ENCODE measurements around the gene MOK. TPM values are rescaled to one million over a fixed set of nuclear protein-coding genes. Genes with fewer than 3 reads are reported as not detected.
"Not testable (repeated sequence)": the region's sequence is repeated elsewhere in the genome, so short reads cannot be mapped to it uniquely, and the experiment has no call there.

MOK gene
- total RNA-seq, 4 donors from 2014 or later, result 3.0 to 16.0 (median 11.1) TPM

GRCh38 chr14:102316338-102316742, 11.4 kb upstream of the MOK start:
- intact Hi-C loops (cut with DNase I; ENCODE audit: low total_unique reads), result loop anchor here (5.0 kb wide), 1 partner anchor 269 kb away; no protein-coding TSS in a partner anchor
- DNase-seq, result peak; percentile 39
- H3K9me3 ChIP-seq, result no peaks in the 10 kb centered on the region
- H3K27me3 ChIP-seq, result no peaks in the 10 kb centered on the region
- H3K27ac ChIP-seq, result peak overlapping the region; percentile 91 to 97 (median 92)
- in situ Hi-C loops (cut with MboI; ENCODE audit: low pct_ligation_motif_present in 1 of 4, low pct_unique_long_range_greater_than_20kb in 1 of 4, low sequenced_read_pairs in 3 of 4), result loop anchor here in 1 of 4 donors (10.0 to 25.0 kb wide), 4 partner anchors 82 to 604 kb away; partner anchors contain the start of gene DYNC1H1
- peaks cover 12 to 55% (median 40%) of the 10 kb centered on the region in 4 donors for H3K4me1 ChIP-seq
- 1 to 6% methylated on average over 6 to 10 of the region's 10 CpGs for WGBS, 2 donors (ENCODE audit: low coverage in 1 of 2)
- TF ChIP-seq CTCF (IDR thresholded peaks at IDR 0.05) (no peak), EP300 (IDR thresholded peaks at IDR 0.05; ENCODE audit: low read depth) (no peak), POLR2A (IDR thresholded peaks at IDR 0.05) (no peak), POLR2AphosphoS5 (IDR thresholded peaks at IDR 0.05) (no peak)
- H3K36me3 ChIP-seq, result no peaks in the 10 kb centered on the region
- H3K4me3 ChIP-seq, result peak overlapping the region in 3 of 4 donors; percentile 38 to 63 (median 42)

GRCh38 chr14:102315121-102315520, 10.2 kb upstream of the MOK start:
- no peak overlapping the region for H3K27ac ChIP-seq
- no peaks in the 10 kb centered on the region for H3K27me3 ChIP-seq
- no peaks in the 10 kb centered on the region for H3K9me3 ChIP-seq
- intact Hi-C loops (cut with DNase I; ENCODE audit: low total_unique reads), result loop anchor here (2.0 to 5.0 kb wide), 2 partner anchors 80 to 268 kb away; no protein-coding TSS in a partner anchor
- H3K4me1 ChIP-seq, result peaks cover 4 to 43% (median 28%) of the 10 kb centered on the region in 4 donors
- no peak for DNase-seq
- TF ChIP-seq CTCF (IDR thresholded peaks at IDR 0.05) (no peak), POLR2AphosphoS5 (IDR thresholded peaks at IDR 0.05) (no peak), EP300 (IDR thresholded peaks at IDR 0.05; ENCODE audit: low read depth) (no peak), POLR2A (IDR thresholded peaks at IDR 0.05) (no peak)
- 82 to 89% methylated on average over 5 to 6 of the region's 6 CpGs for WGBS, 2 donors (ENCODE audit: low coverage in 1 of 2)
- H3K4me3 ChIP-seq, result no peak overlapping the region
- in situ Hi-C loops (cut with MboI; ENCODE audit: low pct_ligation_motif_present in 1 of 4, low pct_unique_long_range_greater_than_20kb in 1 of 4, low sequenced_read_pairs in 3 of 4), result loop anchor here in 1 of 4 donors (10.0 to 25.0 kb wide), 4 partner anchors 80 to 603 kb away; partner anchors contain the start of gene DYNC1H1
- no peaks in the 10 kb centered on the region for H3K36me3 ChIP-seq

DNA sequence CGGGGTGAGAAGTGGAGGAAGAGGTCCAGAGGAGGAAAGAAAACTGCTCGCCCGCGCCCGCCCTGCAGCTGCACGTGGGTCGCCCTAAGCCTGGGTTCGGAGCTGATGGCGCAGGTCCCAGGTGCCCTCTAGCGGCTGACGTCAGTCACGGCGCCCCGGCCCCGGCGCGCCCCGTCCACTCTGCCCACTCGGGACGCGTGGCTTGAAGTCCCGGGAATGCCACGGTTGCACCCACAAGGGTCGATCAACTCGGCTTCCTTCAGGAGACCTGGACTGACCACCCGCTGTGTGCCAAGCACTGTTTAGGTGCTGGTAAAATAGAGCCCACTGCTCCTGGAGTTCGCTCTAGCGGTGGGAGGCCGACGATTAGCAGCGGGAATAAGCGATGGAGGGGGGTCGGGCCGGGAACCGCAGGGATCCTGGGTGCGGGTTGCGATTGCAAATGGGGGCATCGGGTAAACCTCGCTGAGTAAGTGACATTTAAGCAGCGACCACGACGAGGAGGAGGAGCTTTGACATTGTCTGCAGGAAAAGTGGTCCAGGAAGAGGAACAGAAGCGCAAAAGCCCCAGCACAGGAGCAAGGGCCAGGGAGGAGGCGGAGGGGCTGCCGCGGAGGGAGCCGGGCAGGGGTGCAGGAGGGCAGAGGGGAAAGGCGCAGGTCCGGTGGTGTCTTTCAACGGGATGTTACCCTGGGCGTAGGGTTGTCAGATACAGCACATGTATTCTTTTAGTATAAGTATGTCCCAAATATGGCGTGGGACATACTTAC, 9.5 kb upstream of the MOK start:
- peak; percentile 89 for DNase-seq
- Histone ChIP-seq H3K27me3 (no peaks in the 10 kb centered on the region), H3K9me3 (no peaks in the 10 kb centered on the region), H3K4me3 (peak overlapping the region in 3 of 4 donors; percentile 32 to 49 (median 35)), H3K4me1 (peaks cover 4 to 43% (median 27%) of the 10 kb centered on the region in 4 donors), H3K27ac (peak overlapping the region; percentile 20 to 69 (median 46)), H3K36me3 (no peaks in the 10 kb centered on the region)
- in situ Hi-C loops (cut with MboI; ENCODE audit: low pct_ligation_motif_present in 1 of 4, low pct_unique_long_range_greater_than_20kb in 1 of 4, low sequenced_read_pairs in 3 of 4), result loop anchor here in 2 of 4 donors (5.0 to 25.0 kb wide), 5 partner anchors 77 to 602 kb away; partner anchors contain the start of gene DYNC1H1 (in 1 of the 2)
- WGBS, 2 donors (ENCODE audit: low coverage in 1 of 2), result 10 to 19% methylated on average over 20 to 42 of the region's 52 CpGs
- intact Hi-C loops (cut with DNase I; ENCODE audit: low total_unique reads), result loop anchor here (2.0 to 5.0 kb wide), 2 partner anchors 80 to 267 kb away; no protein-coding TSS in a partner anchor
- TF ChIP-seq EP300 (IDR thresholded peaks at IDR 0.05; ENCODE audit: low read depth) (no peak), POLR2A (IDR thresholded peaks at IDR 0.05) (no peak), POLR2AphosphoS5 (IDR thresholded peaks at IDR 0.05) (peak in 1 of 3 donors; percentile 33), CTCF (IDR thresholded peaks at IDR 0.05) (peak; percentile 93 to 97 (median 96))

GRCh38 chr14:102303664-102304063, 1.3 kb downstream of the MOK start:
- no peak overlapping the region for H3K27ac ChIP-seq
- H3K9me3 ChIP-seq, result no peaks in the 10 kb centered on the region
- DNase-seq, result no peak
- in situ Hi-C loops (cut with MboI; ENCODE audit: low pct_ligation_motif_present in 1 of 4, low pct_unique_long_range_greater_than_20kb in 1 of 4, low sequenced_read_pairs in 3 of 4), result loop anchor here in 1 of 4 donors (25.0 kb wide), 3 partner anchors 241 to 591 kb away; partner anchors contain the start of gene DYNC1H1
- 93 to 94% methylated on average over 3 of the region's 3 CpGs for WGBS, 2 donors (ENCODE audit: low coverage in 1 of 2)
- H3K27me3 ChIP-seq, result no peaks in the 10 kb centered on the region
- H3K4me3 ChIP-seq, result no peak overlapping the region
- TF ChIP-seq EP300 (IDR thresholded peaks at IDR 0.05; ENCODE audit: low read depth) (no peak), POLR2AphosphoS5 (IDR thresholded peaks at IDR 0.05) (no peak), CTCF (IDR thresholded peaks at IDR 0.05) (no peak), POLR2A (IDR thresholded peaks at IDR 0.05) (no peak)
- H3K36me3 ChIP-seq, result no peaks in the 10 kb centered on the region
- intact Hi-C loops (cut with DNase I; ENCODE audit: low total_unique reads), result loop anchor here (10.0 kb wide), 1 partner anchor 159 kb away; no protein-coding TSS in a partner anchor
- H3K4me1 ChIP-seq, result peaks cover 0 to 15% (median 6%) of the 10 kb centered on the region in 4 donors

DNA sequence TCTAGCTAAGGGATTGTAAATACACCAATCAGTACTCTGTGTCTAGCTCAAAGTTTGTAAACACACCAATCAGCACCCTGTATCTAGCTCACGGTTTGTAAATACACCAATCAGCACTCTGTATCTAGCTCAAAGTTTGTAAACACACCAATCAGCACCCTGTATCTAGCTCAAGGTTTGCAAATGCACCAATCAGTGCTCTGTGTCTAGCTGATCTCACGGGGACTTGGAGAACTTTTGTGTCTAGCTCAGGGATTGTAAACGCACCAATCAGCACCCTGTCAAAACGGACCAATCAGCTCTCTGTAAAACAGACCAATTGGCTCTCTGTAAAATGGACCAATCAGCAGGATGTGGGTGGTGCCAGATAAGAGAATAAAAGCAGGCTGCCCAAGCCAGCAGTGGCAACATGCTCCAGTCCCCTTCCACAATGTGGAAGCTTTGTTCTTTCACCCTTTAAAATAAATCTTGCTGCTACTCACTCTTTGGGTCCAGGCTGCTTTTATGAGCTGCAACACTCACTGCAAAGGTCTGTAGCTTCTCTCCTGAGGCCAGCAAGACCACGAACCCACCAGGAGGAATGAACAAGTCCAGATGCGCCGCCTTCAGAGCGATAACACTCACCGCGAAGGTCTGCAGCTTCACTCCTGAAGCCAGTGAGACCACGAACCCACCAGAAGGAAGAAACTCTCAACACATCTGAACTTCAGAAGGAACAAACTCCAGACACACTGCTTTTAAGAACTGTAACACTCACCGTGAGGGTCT, 6.5 kb downstream of the MOK start:
- H3K9me3 ChIP-seq; H3K4me3 ChIP-seq; H3K27ac ChIP-seq; in situ Hi-C loops (cut with MboI; ENCODE audit: low pct_ligation_motif_present in 1 of 4, low pct_unique_long_range_greater_than_20kb in 1 of 4, low sequenced_read_pairs in 3 of 4); intact Hi-C loops (cut with DNase I; ENCODE audit: low total_unique reads); H3K27me3 ChIP-seq; H3K36me3 ChIP-seq; DNase-seq; H3K4me1 ChIP-seq: not testable (repeated sequence)
- WGBS, 2 donors (ENCODE audit: low coverage in 1 of 2), result 83 to 89% methylated on average over 2 to 12 of the region's 12 CpGs
